Left ventricle myocardium inferior (tissue), 1 donor: ENCODE data around the gene ANXA1. TPM values are rescaled to one million over a fixed set of nuclear protein-coding genes. Genes with fewer than 3 reads are reported as not detected.

Experiments
- DNase-seq: peaks from one replicate; pipeline ENCODE4 v3.0.0-alpha.2; 2020
- H3K27ac ChIP-seq: fragments of 200-600 bp; replicated peaks from 2 replicates; pipeline ENCODE4 v1.8.0; 2021
- H3K27me3 ChIP-seq: fragments of 200-600 bp; 2 replicates; pipeline ENCODE4 v1.8.0; 2021; ENCODE audit warnings: low read depth
- H3K36me3 ChIP-seq: fragments of 200-600 bp; 2 replicates; pipeline ENCODE4 v1.8.0; 2021
- H3K4me1 ChIP-seq: fragments of 200-600 bp; 2 replicates; pipeline ENCODE4 v1.8.0; 2021
- H3K4me3 ChIP-seq: fragments of 200-600 bp; 2 replicates; pipeline ENCODE4 v1.8.0; 2021; ENCODE audit warnings: mild to moderate bottlenecking, moderate library complexity
- H3K9me3 ChIP-seq: fragments of 200-600 bp; replicated peaks from 2 replicates; pipeline ENCODE4 v1.8.0; 2021
- intact Hi-C: fragments of 100-400 bp; cut with micrococcal nuclease; formaldehyde crosslinking; loops from one replicate; pipeline ENCODE4 v1.11.0; 2022
- total RNA-seq: library from RNA; stranded (reverse); fragmentation: NEBNext Ultra II Directional; extraction: Animal tissue kit (Norgen Biotek cat#: 25700); gene quantifications from one replicate; pipeline ENCODE4 v1.2.1, GENCODE V29; 2021
- TF ChIP-seq, protein P1 (sequence below): fragments of 200-600 bp; IDR thresholded peaks from 2 replicates; pipeline ENCODE4 v1.8.0; 2021; ENCODE audit warnings: antibody characterized with exemption, mild to moderate bottlenecking, borderline replicate concordance
- donor health status: DM: no; HTN: yes; CAD: no; lungs with severe emphysema.

The ANXA1 gene
- total RNA-seq, 1 donor from 2014 or later: 48.7 TPM

DNA sequence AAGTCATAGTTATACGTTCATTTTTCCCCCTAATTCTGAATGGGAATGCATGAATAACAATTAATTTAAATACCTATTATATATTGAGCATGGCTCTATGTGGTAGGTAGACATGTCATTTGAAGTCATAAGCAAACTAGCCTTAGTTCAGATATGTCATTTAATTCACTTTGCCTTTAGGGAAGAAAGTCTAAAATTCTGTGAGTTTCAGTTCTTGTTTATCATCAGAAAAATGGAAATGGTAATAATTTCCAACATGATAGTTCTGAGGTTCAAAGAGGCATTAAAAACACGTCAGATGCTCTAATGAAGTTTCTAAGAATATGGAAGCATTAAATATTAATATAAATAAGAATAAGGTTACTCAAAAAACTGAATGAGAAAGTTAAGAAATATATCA is 13.1 kb upstream of the ANXA1 start:
- Histone ChIP-seq H3K27ac (no peak overlapping the region), H3K27me3 (no peaks in the 10 kb centered on the region), H3K4me3 (no peak overlapping the region), H3K9me3 (no peaks in the 10 kb centered on the region), H3K36me3 (no peaks in the 10 kb centered on the region), H3K4me1 (peaks cover 9% of the 10 kb centered on the region)
- TF ChIP-seq, protein P1, sequence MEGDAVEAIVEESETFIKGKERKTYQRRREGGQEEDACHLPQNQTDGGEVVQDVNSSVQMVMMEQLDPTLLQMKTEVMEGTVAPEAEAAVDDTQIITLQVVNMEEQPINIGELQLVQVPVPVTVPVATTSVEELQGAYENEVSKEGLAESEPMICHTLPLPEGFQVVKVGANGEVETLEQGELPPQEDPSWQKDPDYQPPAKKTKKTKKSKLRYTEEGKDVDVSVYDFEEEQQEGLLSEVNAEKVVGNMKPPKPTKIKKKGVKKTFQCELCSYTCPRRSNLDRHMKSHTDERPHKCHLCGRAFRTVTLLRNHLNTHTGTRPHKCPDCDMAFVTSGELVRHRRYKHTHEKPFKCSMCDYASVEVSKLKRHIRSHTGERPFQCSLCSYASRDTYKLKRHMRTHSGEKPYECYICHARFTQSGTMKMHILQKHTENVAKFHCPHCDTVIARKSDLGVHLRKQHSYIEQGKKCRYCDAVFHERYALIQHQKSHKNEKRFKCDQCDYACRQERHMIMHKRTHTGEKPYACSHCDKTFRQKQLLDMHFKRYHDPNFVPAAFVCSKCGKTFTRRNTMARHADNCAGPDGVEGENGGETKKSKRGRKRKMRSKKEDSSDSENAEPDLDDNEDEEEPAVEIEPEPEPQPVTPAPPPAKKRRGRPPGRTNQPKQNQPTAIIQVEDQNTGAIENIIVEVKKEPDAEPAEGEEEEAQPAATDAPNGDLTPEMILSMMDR: no peak
- intact Hi-C loops: no loop called here
- no peak for DNase-seq

DNA sequence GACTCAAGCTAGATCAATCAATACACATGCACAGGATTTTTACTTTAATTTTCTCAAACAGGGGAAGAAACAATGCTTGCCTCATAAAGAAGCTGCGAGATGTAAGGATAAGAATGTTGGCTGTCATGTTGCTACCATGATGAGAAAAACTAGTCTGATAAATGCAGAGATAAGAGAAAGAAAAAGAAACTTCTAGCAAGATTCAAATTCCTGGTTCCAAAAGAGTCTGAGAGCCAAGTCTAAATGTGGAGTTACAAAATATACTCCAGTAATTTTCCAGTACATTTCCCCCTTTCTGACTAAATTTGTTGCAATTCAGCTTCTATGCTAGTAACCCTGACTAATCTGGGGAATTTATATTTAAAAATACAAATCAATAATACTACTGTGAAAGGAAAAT is 10.4 kb upstream of the ANXA1 start:
- Histone ChIP-seq H3K4me3 (no peak overlapping the region), H3K27me3 (no peaks in the 10 kb centered on the region), H3K4me1 (peaks cover 12% of the 10 kb centered on the region), H3K27ac (no peak overlapping the region), H3K9me3 (no peaks in the 10 kb centered on the region), H3K36me3 (no peaks in the 10 kb centered on the region)
- no peak for DNase-seq
- intact Hi-C loops: no loop called here
- TF ChIP-seq, protein P1: no peak

DNA sequence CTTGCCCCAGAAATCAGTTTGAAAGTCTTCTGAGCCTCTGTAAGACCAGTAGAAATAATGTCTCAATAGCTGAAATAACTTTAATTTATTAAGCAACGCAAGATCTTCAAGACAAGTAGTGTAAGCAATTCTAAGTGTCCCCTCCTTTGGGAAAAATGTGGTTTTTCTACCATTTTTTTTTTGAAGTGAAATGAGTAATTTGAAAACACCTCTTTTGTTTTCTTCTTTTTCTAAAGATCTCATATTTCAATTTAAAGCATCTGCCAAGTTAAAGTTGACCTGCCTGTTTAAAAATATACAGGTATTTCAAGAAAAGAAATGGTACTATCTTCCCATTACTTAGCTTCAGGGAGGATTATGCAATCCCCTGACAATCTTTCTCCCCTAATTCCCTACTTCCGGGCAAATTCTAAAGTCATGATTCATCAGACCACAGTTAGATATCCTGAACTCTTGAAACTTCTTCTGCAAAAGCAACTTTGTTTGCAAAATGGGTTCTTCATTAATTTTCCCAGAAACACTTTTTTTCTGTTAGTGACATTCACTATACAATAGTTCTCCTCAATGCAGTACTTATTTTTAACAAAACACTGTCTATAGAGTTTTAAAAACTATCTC is 7.8 kb upstream of the ANXA1 start:
- Histone ChIP-seq H3K36me3 (no peaks in the 10 kb centered on the region), H3K4me1 (peaks cover 22% of the 10 kb centered on the region), H3K27ac (peak overlapping the region; percentile 56), H3K9me3 (no peaks in the 10 kb centered on the region), H3K4me3 (no peak overlapping the region), H3K27me3 (no peaks in the 10 kb centered on the region)
- TF ChIP-seq, protein P1: no peak
- DNase-seq: no peak
- intact Hi-C loops: no loop called here

- Histone ChIP-seq H3K27ac (no peak overlapping the region), H3K4me3 (no peak overlapping the region), H3K36me3 (no peaks in the 10 kb centered on the region), H3K27me3 (no peaks in the 10 kb centered on the region), H3K9me3 (no peaks in the 10 kb centered on the region), H3K4me1 (peaks cover 46% of the 10 kb centered on the region)
- TF ChIP-seq, protein P1: no peak
- DNase-seq: no peak
- intact Hi-C loops: no loop called here
Observed at GRCh38 chr9:73146111-73146815, 5.4 kb upstream of the ANXA1 start.

GRCh38 chr9:73148447-73148937 is 3.2 kb upstream of the ANXA1 start:
- Histone ChIP-seq H3K27me3 (no peaks in the 10 kb centered on the region), H3K9me3 (no peaks in the 10 kb centered on the region), H3K27ac (peak overlapping the region; percentile 63), H3K4me1 (peaks cover 47% of the 10 kb centered on the region), H3K4me3 (no peak overlapping the region), H3K36me3 (no peaks in the 10 kb centered on the region)
- TF ChIP-seq, protein P1: no peak
- DNase-seq: no peak
- intact Hi-C loops: no loop called here
